Measurements from ENCODE around the gene KIF3B. TPM values are rescaled to one million over a fixed set of nuclear protein-coding genes. Genes with fewer than 3 reads are reported as not detected.

KIF3B gene
- total RNA-seq, 1 experiment from 2014 or later = 49.0 TPM

- intact Hi-C loops (cut with micrococcal nuclease; ENCODE audit: unreplicated experiment) = loop anchor here (5.0 kb wide), 1 partner anchor 517 kb away; no protein-coding TSS in a partner anchor
- CTCF ChIA-PET = no interaction called here
- Histone ChIP-seq H3K36me3 (ENCODE audit: control insufficient read depth, insufficient read depth, low read length) (peaks cover 24% of the 10 kb centered on the region), H3K9me3 (no peaks in the 10 kb centered on the region), H3K4me1 (peaks cover 52% of the 10 kb centered on the region), H3K4me3 (ENCODE audit: low read depth, low read length) (no peak overlapping the region), H3K27me3 (replicated peaks; ENCODE audit: control insufficient read depth, insufficient read depth, low read length) (no peaks in the 10 kb centered on the region)
- TF ChIP-seq CTCF (IDR thresholded peaks at IDR 0.05; ENCODE audit: insufficient read depth in 1 of 2, low read depth in 1 of 2, low read length in 1 of 2, severe bottlenecking in 1 of 2, unreplicated experiment in 1 of 2) = no peak
- no peaks in the 10 kb centered on the region for H3K9me3 Mint-ChIP-seq (ENCODE audit: unreplicated experiment)
- BruUV-seq (replicated peaks) = no TSS peak
- POLR2A ChIA-PET = interaction anchor here (0.6 to 0.7 kb wide), 2 partner anchors 27 to 42 kb away, joined by 3 read pairs; no protein-coding TSS in a partner anchor
- peaks cover 73% of the 10 kb centered on the region for H3K4me1 Mint-ChIP-seq (ENCODE audit: low read depth, unreplicated experiment)
- no peak for DNase-seq
- no peaks in the 10 kb centered on the region for H3K27me3 Mint-ChIP-seq (ENCODE audit: insufficient read depth, unreplicated experiment)
- peak overlapping the region; percentile 99 for H3K27ac Mint-ChIP-seq (ENCODE audit: unreplicated experiment)
- H3K4me3 Mint-ChIP-seq (ENCODE audit: unreplicated experiment) = no peak overlapping the region
- H3K36me3 Mint-ChIP-seq (ENCODE audit: insufficient read depth, unreplicated experiment) = peaks cover 97% of the 10 kb centered on the region
These were observed 48.2 kb upstream of the KIF3B start for GRCh38 chr20:32229251-32229747.

GRCh38 chr20:32230707-32231106, 46.7 kb upstream of the KIF3B start:
- H3K4me3 ChIP-seq (ENCODE audit: low read depth, low read length) = no peak overlapping the region
- TF ChIP-seq CTCF (IDR thresholded peaks at IDR 0.05; ENCODE audit: insufficient read depth in 1 of 2, low read depth in 1 of 2, low read length in 1 of 2, severe bottlenecking in 1 of 2, unreplicated experiment in 1 of 2) = no peak
- ChIA-PET CTCF (no interaction called here), POLR2A (no interaction called here)
- H3K9me3 ChIP-seq = no peaks in the 10 kb centered on the region
- peaks cover 99% of the 10 kb centered on the region for H3K36me3 Mint-ChIP-seq (ENCODE audit: insufficient read depth, unreplicated experiment)
- no peak for DNase-seq
- H3K4me1 ChIP-seq = peaks cover 47% of the 10 kb centered on the region
- H3K27me3 Mint-ChIP-seq (ENCODE audit: insufficient read depth, unreplicated experiment) = no peaks in the 10 kb centered on the region
- no peaks in the 10 kb centered on the region for H3K9me3 Mint-ChIP-seq (ENCODE audit: unreplicated experiment)
- intact Hi-C loops (cut with micrococcal nuclease; ENCODE audit: unreplicated experiment) = no loop called here
- H3K4me3 Mint-ChIP-seq (ENCODE audit: unreplicated experiment) = no peak overlapping the region
- BruUV-seq (replicated peaks) = no TSS peak
- H3K4me1 Mint-ChIP-seq (ENCODE audit: low read depth, unreplicated experiment) = peaks cover 69% of the 10 kb centered on the region
- peak overlapping the region; percentile 90 for H3K27ac Mint-ChIP-seq (ENCODE audit: unreplicated experiment)
- H3K36me3 ChIP-seq (ENCODE audit: control insufficient read depth, insufficient read depth, low read length) = peaks cover 25% of the 10 kb centered on the region
- no peaks in the 10 kb centered on the region for H3K27me3 ChIP-seq (replicated peaks; ENCODE audit: control insufficient read depth, insufficient read depth, low read length)

DNA sequence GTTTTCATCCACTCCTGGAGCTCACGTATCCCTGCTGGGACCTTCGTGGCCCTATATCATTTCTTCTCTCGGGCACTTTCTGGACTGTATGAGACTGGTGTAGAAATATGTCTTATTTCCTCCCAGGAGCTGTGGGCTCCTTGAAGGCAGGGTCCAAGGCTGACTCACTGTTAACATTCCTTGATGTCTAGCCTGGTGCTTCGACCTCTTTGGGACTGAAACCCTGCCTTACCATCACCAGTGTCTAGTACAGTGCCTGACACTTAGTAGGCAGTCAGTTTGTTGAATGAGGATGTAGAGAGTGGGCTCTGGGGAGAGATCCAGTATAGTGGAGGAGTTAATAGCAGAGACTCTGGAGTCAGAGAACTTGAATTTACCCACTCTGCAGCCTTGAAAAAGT, 46.2 kb upstream of the KIF3B start:
- no peak overlapping the region for H3K4me3 ChIP-seq (ENCODE audit: low read depth, low read length)
- H3K9me3 ChIP-seq = no peaks in the 10 kb centered on the region
- ChIA-PET POLR2A (interaction anchor here (0.5 kb wide), 1 partner anchor 59 kb away, joined by 3 read pairs; no protein-coding TSS in a partner anchor), CTCF (no interaction called here)
- H3K27ac Mint-ChIP-seq (ENCODE audit: unreplicated experiment) = peak overlapping the region; percentile 90
- peaks cover 25% of the 10 kb centered on the region for H3K36me3 ChIP-seq (ENCODE audit: control insufficient read depth, insufficient read depth, low read length)
- intact Hi-C loops (cut with micrococcal nuclease; ENCODE audit: unreplicated experiment) = no loop called here
- no TSS peak for BruUV-seq (replicated peaks)
- H3K27me3 ChIP-seq (replicated peaks; ENCODE audit: control insufficient read depth, insufficient read depth, low read length) = no peaks in the 10 kb centered on the region
- H3K4me1 Mint-ChIP-seq (ENCODE audit: low read depth, unreplicated experiment) = peaks cover 66% of the 10 kb centered on the region
- H3K27me3 Mint-ChIP-seq (ENCODE audit: insufficient read depth, unreplicated experiment) = no peaks in the 10 kb centered on the region
- no peaks in the 10 kb centered on the region for H3K9me3 Mint-ChIP-seq (ENCODE audit: unreplicated experiment)
- peaks cover 47% of the 10 kb centered on the region for H3K4me1 ChIP-seq
- H3K4me3 Mint-ChIP-seq (ENCODE audit: unreplicated experiment) = no peak overlapping the region
- peaks cover 99% of the 10 kb centered on the region for H3K36me3 Mint-ChIP-seq (ENCODE audit: insufficient read depth, unreplicated experiment)
- TF ChIP-seq CTCF (IDR thresholded peaks at IDR 0.05; ENCODE audit: insufficient read depth in 1 of 2, low read depth in 1 of 2, low read length in 1 of 2, severe bottlenecking in 1 of 2, unreplicated experiment in 1 of 2) = no peak
- DNase-seq = no peak
